Measurements from ENCODE around the gene LRRC25. TPM values are rescaled to one million over a fixed set of nuclear protein-coding genes. Genes with fewer than 3 reads are reported as not detected.
"Not testable (repeated sequence)": the region's sequence is repeated elsewhere in the genome, so short reads cannot be mapped to it uniquely, and the experiment has no call there.

The LRRC25 gene
- total and polyA plus RNA-seq, 2 experiments from 2014 or later = not detected

DNA sequence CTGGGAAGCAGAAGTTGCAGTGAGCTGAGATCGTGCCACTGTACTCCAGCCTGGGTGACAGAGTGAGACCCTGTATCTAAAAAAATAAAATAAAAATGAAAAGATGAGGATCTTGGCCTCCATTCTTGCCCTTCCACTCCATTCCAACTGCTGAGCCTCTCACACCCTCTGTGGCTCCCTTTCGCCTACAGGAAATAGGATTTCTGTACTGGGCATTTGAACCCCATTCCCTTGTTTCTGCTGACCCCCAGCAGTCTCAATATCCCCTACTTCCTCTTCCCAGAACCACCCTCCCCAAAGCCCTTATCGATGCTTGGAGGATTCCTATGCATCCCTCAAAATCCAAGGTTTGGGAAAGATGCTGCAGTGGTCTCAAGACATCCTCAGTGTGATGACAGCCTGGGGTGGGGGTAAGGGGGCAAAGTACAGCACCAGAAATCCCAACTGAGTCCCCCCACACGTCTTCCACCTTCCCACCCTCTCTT is 24.0 kb downstream of the LRRC25 start:
- Histone ChIP-seq H3K4me3 (no peak overlapping the region), H3K4me1 (ENCODE audit: insufficient read depth) (peaks cover 12% of the 10 kb centered on the region), H3K9me2 (ENCODE audit: insufficient read depth) (no peaks in the 10 kb centered on the region), H3K27ac (peak overlapping the region; percentile 91), H4K20me1 (ENCODE audit: insufficient read depth) (no peaks in the 10 kb centered on the region), H3K9ac (peak overlapping the region; percentile 77), H3K4me2 (ENCODE audit: unreplicated experiment) (peak overlapping the region; percentile 51), H3K9me3 (ENCODE audit: low read depth) (no peaks in the 10 kb centered on the region), H3K79me2 (ENCODE audit: insufficient read depth) (no peaks in the 10 kb centered on the region), H3K36me3 (ENCODE audit: low read depth) (no peaks in the 10 kb centered on the region), H3F3A (ENCODE audit: insufficient read depth) (peaks cover 16% of the 10 kb centered on the region), H2AFZ (peak overlapping the region; percentile 51; the same call in 1 of the 2 replicates), H3K27me3 (replicated peaks; ENCODE audit: insufficient read depth) (no peaks in the 10 kb centered on the region)
- TF ChIP-seq EZH2 (IDR thresholded peaks at IDR 0.05; ENCODE audit: insufficient read depth, poor library complexity, severe bottlenecking) = no peak
- no peak for TF ChIP-seq EZH2phosphoT487 (IDR thresholded peaks at IDR 0.05; ENCODE audit: insufficient read depth, low read depth)
- 84 to 86% methylated on average over 4 of the region's 4 CpGs for WGBS, 2 experiments (ENCODE audit: low coverage in 1 of 2, low lambda C conversion rate in 2 of 2, missing lambda C conversion rate in 2 of 2)
- in situ Hi-C loops (cut with MboI) = no loop called here
- no peak for DNase-seq

- TF ChIP-seq EZH2 (IDR thresholded peaks at IDR 0.05; ENCODE audit: insufficient read depth, poor library complexity, severe bottlenecking) (no peak), EZH2phosphoT487 (IDR thresholded peaks at IDR 0.05; ENCODE audit: insufficient read depth, low read depth) (no peak)
- Histone ChIP-seq H3K27me3 (replicated peaks; ENCODE audit: insufficient read depth) (no peaks in the 10 kb centered on the region), H3K4me2 (ENCODE audit: unreplicated experiment) (no peak overlapping the region), H3K4me3 (no peak overlapping the region), H2AFZ (no peak overlapping the region), H3K36me3 (ENCODE audit: low read depth) (no peaks in the 10 kb centered on the region), H3K9ac (no peak overlapping the region), H3K4me1 (ENCODE audit: insufficient read depth) (peaks cover 19% of the 10 kb centered on the region), H3F3A (ENCODE audit: insufficient read depth) (0 out of 2 replicates have a peak, but pooled peaks cover 6% of the 10 kb centered on the region), H3K9me2 (ENCODE audit: insufficient read depth) (no peaks in the 10 kb centered on the region), H3K27ac (no peak overlapping the region), H3K79me2 (ENCODE audit: insufficient read depth) (no peaks in the 10 kb centered on the region), H3K9me3 (ENCODE audit: low read depth) (no peaks in the 10 kb centered on the region), H4K20me1 (ENCODE audit: insufficient read depth) (no peaks in the 10 kb centered on the region)
- in situ Hi-C loops (cut with MboI) = no loop called here
- no peak for DNase-seq
- 87 to 94% methylated on average over 14 to 15 of the region's 15 CpGs for WGBS, 2 experiments (ENCODE audit: low coverage in 1 of 2, low lambda C conversion rate in 2 of 2, missing lambda C conversion rate in 2 of 2)
Observed at GRCh38 chr19:18368504-18369222, 28.8 kb downstream of the LRRC25 start.

DNA sequence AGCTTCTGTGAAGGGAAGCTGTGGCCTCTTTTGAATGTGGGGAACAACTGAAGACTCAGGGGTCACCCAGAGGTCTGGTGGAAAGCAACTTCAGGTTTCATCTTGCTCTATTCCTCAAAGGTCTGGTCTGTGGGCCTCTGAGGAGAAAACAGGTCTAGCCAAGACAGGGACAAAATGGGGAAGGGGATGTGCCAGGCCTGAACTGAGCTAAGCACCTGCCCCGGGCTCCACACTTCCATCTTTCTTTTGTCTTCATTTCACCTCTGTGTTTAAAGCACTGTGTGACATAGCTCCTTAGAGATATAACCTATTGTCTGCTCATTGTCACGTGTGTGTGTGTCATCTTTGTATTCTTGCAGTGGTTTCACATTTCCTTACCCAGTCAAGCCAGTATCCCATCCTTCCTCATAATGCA is 31.4 kb downstream of the LRRC25 start:
- Histone ChIP-seq H3K79me2 (ENCODE audit: insufficient read depth) (no peaks in the 10 kb centered on the region), H3K4me1 (ENCODE audit: insufficient read depth) (peaks cover 16% of the 10 kb centered on the region), H3K27ac (no peak overlapping the region), H3K4me3 (no peak overlapping the region), H3K4me2 (ENCODE audit: unreplicated experiment) (no peak overlapping the region), H3K36me3 (ENCODE audit: low read depth) (no peaks in the 10 kb centered on the region), H3K27me3 (replicated peaks; ENCODE audit: insufficient read depth) (no peaks in the 10 kb centered on the region), H3F3A (ENCODE audit: insufficient read depth) (0 out of 2 replicates have a peak, but pooled peaks cover 6% of the 10 kb centered on the region), H4K20me1 (ENCODE audit: insufficient read depth) (no peaks in the 10 kb centered on the region), H2AFZ (no peak overlapping the region), H3K9ac (no peak overlapping the region), H3K9me3 (ENCODE audit: low read depth) (no peaks in the 10 kb centered on the region), H3K9me2 (ENCODE audit: insufficient read depth) (no peaks in the 10 kb centered on the region)
- TF ChIP-seq EZH2phosphoT487 (IDR thresholded peaks at IDR 0.05; ENCODE audit: insufficient read depth, low read depth) (no peak), EZH2 (IDR thresholded peaks at IDR 0.05; ENCODE audit: insufficient read depth, poor library complexity, severe bottlenecking) (no peak)
- in situ Hi-C loops (cut with MboI) = no loop called here
- WGBS, 2 experiments (ENCODE audit: low coverage in 1 of 2, low lambda C conversion rate in 2 of 2, missing lambda C conversion rate in 2 of 2) = 92 to 95% methylated on average over 2 of the region's 2 CpGs
- peak; percentile 24 for DNase-seq

GRCh38 chr19:18364826-18365528 is 32.4 kb downstream of the LRRC25 start:
- Histone ChIP-seq H3K79me2 (ENCODE audit: insufficient read depth) (no peaks in the 10 kb centered on the region), H4K20me1 (ENCODE audit: insufficient read depth) (no peaks in the 10 kb centered on the region), H3F3A (ENCODE audit: insufficient read depth) (0 out of 2 replicates have a peak, but pooled peaks cover 6% of the 10 kb centered on the region), H3K9me2 (ENCODE audit: insufficient read depth) (no peaks in the 10 kb centered on the region), H3K4me1 (ENCODE audit: insufficient read depth) (peaks cover 16% of the 10 kb centered on the region), H3K9me3 (ENCODE audit: low read depth) (no peaks in the 10 kb centered on the region), H3K4me2 (ENCODE audit: unreplicated experiment) (peak overlapping the region; percentile 36), H3K9ac (peak overlapping the region; percentile 59), H3K4me3 (no peak overlapping the region), H3K36me3 (ENCODE audit: low read depth) (no peaks in the 10 kb centered on the region), H3K27me3 (replicated peaks; ENCODE audit: insufficient read depth) (no peaks in the 10 kb centered on the region), H3K27ac (peak overlapping the region; percentile 76), H2AFZ (peak overlapping the region; percentile 54)
- 16 to 18% methylated on average over 14 of the region's 15 CpGs for WGBS, 2 experiments (ENCODE audit: low coverage in 1 of 2, low lambda C conversion rate in 2 of 2, missing lambda C conversion rate in 2 of 2)
- DNase-seq = peak; percentile 92
- TF ChIP-seq EZH2phosphoT487 (IDR thresholded peaks at IDR 0.05; ENCODE audit: insufficient read depth, low read depth) (no peak), EZH2 (IDR thresholded peaks at IDR 0.05; ENCODE audit: insufficient read depth, poor library complexity, severe bottlenecking) (no peak)
- in situ Hi-C loops (cut with MboI) = no loop called here

GRCh38 chr19:18364277-18364825 is 33.1 kb downstream of the LRRC25 start:
- 89 to 90% methylated on average over 11 of the region's 11 CpGs for WGBS, 2 experiments (ENCODE audit: low coverage in 1 of 2, low lambda C conversion rate in 2 of 2, missing lambda C conversion rate in 2 of 2)
- Histone ChIP-seq H3K9ac (peak overlapping the region; percentile 59), H3K4me2 (ENCODE audit: unreplicated experiment) (peak overlapping the region; percentile 36), H3K27ac (peak overlapping the region; percentile 76), H2AFZ (peak overlapping the region; percentile 54), H3K4me1 (ENCODE audit: insufficient read depth) (peaks cover 16% of the 10 kb centered on the region)
- H3K36me3 ChIP-seq (ENCODE audit: low read depth); H3K9me3 ChIP-seq (ENCODE audit: low read depth); H3K4me3 ChIP-seq; H3K27me3 ChIP-seq (replicated peaks; ENCODE audit: insufficient read depth); DNase-seq; in situ Hi-C loops (cut with MboI); H4K20me1 ChIP-seq (ENCODE audit: insufficient read depth); H3K9me2 ChIP-seq (ENCODE audit: insufficient read depth); H3K79me2 ChIP-seq (ENCODE audit: insufficient read depth); H3F3A ChIP-seq (ENCODE audit: insufficient read depth): not testable (repeated sequence)

Data from GM23248 (cell line).